ENCODE results near the gene PCDHGA11.
"Not testable (repeated sequence)": the region's sequence is repeated elsewhere in the genome, so short reads cannot be mapped to it uniquely, and the experiment has no call there.

The PCDHGA11 gene

DNA sequence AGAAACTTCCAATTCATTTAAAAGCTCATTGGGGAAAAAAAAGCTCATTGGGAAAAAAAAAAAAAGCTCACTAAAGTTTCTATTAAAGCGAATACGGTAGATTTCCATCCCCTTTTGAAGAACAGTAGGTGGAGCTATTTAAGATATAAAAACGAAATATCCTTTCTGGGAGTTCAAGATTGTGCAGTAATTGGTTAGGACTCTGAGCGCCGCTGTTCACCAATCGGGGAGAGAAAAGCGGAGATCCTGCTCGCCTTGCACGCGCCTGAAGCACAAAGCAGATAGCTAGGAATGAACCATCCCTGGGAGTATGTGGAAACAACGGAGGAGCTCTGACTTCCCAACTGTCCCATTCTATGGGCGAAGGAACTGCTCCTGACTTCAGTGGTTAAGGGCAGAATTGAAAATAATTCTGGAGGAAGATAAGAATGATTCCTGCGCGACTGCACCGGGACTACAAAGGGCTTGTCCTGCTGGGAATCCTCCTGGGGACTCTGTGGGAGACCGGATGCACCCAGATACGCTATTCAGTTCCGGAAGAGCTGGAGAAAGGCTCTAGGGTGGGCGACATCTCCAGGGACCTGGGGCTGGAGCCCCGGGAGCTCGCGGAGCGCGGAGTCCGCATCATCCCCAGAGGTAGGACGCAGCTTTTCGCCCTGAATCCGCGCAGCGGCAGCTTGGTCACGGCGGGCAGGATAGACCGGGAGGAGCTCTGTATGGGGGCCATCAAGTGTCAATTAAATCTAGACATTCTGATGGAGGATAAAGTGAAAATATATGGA lies 9.7 kb downstream of the PCDHGA11 start, which contains the start of gene PCDHGA12:
TSS of gene PCDHGA12 (plus strand) at position 176 of the 782 bp plus-strand sequence. CDS start at position 429, 253 bp downstream.
- in situ Hi-C loops (cut with MboI; ENCODE audit: low sequenced_read_pairs) = no loop called here

DNA sequence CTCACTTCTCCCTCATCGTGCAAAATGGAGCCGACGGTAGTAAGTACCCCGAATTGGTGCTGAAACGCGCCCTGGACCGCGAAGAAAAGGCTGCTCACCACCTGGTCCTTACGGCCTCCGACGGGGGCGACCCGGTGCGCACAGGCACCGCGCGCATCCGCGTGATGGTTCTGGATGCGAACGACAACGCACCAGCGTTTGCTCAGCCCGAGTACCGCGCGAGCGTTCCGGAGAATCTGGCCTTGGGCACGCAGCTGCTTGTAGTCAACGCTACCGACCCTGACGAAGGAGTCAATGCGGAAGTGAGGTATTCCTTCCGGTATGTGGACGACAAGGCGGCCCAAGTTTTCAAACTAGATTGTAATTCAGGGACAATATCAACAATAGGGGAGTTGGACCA lies 10.4 kb downstream of the PCDHGA11 start:
- in situ Hi-C loops (cut with MboI; ENCODE audit: low sequenced_read_pairs) = no loop called here

DNA sequence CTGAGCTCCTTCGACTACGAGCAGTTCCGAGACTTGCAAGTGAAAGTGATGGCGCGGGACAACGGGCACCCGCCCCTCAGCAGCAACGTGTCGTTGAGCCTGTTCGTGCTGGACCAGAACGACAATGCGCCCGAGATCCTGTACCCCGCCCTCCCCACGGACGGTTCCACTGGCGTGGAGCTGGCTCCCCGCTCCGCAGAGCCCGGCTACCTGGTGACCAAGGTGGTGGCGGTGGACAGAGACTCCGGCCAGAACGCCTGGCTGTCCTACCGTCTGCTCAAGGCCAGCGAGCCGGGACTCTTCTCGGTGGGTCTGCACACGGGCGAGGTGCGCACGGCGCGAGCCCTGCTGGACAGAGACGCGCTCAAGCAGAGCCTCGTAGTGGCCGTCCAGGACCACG lies 11.5 kb downstream of the PCDHGA11 start:
- in situ Hi-C loops (cut with MboI; ENCODE audit: low sequenced_read_pairs) = not testable (repeated sequence)

DNA sequence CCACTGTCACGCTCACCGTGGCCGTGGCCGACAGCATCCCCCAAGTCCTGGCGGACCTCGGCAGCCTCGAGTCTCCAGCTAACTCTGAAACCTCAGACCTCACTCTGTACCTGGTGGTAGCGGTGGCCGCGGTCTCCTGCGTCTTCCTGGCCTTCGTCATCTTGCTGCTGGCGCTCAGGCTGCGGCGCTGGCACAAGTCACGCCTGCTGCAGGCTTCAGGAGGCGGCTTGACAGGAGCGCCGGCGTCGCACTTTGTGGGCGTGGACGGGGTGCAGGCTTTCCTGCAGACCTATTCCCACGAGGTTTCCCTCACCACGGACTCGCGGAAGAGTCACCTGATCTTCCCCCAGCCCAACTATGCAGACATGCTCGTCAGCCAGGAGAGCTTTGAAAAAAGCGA lies 11.9 kb downstream of the PCDHGA11 start:
- in situ Hi-C loops (cut with MboI; ENCODE audit: low sequenced_read_pairs) = not testable (repeated sequence)

DNA sequence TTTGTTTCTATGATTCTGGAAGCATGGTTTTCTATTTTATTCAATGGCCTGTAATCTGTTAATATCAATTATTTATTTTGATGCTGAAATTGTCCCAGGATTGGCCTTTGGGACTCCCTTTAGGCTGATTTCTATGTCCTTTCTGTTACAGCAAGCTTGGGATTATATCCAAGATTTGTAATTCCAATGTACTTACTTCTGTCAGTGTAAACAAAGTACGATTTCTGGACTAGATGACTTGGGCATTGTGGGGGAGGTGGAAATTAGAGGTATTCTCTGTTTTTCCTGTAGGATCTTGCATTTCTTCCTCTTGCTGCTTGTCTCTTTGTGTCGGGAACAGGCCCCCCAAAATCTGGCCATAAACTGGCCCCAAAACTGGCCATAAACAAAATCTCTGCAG lies 13.2 kb downstream of the PCDHGA11 start:
- in situ Hi-C loops (cut with MboI; ENCODE audit: low sequenced_read_pairs) = no loop called here

DNA sequence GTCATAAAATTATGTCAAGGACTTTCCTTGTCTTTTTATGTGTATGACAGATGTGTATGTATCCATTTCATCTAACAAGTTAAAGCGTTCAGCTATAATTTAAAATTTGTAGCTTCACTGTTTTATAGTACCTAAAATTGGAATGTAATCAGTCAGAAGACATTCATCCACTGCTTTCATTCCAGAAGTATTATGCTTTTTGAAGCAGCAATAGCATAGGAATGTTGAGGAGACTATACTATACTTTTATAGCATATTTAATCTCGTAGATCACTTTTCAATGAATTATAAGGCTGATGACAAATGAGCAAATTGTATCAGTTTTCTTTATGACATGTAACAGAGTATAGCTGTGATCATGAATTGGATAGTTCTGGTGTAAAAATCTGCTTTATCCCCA lies 16.4 kb downstream of the PCDHGA11 start:
- in situ Hi-C loops (cut with MboI; ENCODE audit: low sequenced_read_pairs) = no loop called here

DNA sequence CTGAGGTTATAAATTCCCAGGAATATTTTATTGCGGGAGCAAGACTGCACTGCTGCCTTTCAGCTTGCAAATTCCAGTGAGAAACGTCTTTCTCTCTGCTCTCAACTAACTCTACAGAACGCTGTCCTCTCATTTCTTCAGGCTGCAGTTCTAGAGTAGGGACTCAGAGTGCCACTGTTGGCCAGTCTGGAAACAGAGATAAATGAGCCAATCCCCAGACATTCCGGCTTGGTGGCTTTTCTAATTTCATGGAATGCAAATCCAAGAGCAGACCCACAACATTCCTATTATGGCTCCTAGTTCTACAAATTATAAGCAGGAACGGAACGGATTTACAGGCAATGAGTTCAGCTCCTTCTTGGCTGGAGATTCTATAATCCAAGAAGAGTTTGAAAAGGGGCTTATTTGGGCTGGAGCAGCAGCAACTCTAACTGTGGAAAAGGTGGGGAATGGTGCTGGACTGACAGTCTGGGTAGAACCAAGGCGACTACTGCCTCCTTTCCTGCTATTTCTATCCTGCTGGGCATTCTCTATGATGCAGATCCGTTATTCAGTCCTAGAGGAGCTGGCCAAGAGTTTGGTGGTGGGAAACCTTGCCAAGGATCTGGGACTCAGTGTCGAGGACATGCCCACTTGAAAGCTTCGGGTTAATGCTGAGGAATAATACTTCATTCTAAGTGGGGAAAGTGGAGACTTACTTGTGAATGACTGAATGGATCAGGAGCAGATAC lies 18.7 kb downstream of the PCDHGA11 start:
- in situ Hi-C loops (cut with MboI; ENCODE audit: low sequenced_read_pairs) = no loop called here

DNA sequence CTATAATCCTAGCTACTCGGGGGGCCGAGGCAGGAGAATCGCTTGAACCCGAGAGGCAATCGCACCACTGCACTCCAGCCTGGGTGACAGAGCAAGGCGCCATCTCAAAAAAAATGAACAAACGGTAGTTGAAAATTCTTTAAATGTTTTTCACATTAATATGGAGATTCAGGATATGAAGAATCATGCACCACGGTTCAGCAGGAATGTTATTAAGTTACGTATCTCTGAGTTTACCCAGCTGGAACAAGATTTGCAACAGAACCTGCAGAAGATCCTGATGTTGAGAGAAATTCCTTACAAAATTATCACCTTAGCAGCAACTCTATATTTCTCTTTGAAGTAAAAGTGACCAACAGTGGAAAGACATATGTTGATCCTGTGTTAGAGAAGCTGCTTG lies 19.5 kb downstream of the PCDHGA11 start:
- in situ Hi-C loops (cut with MboI; ENCODE audit: low sequenced_read_pairs) = no loop called here

DNA sequence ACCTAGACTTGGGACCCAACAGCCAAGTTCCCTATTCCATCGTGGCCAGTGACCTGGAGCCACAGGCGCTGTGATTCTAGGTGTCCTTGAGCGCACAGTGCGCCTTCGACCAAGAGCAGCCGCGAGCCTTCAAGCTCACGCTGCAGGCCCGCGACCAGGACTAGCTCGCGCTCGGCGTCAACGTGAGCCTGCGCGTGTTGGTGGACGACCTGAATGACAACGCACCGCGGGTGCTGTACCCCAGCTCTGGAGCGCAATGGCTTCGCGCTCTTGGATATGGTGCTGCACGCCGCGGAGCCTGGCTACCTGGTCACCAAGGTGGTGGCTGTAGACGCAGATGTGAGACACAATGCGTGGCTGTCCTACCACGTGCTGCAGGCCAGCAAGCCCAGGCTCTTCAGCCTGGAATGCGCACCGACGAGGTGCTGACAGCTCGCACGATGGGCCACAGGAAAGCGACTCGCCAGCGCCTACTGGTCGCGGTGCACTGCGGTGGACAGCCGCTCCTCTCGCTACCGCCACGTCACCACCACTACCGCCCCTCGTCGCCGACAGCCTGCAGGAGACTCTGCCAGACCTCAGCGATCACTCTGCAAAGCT lies 20.8 kb downstream of the PCDHGA11 start:
- in situ Hi-C loops (cut with MboI; ENCODE audit: low sequenced_read_pairs) = no loop called here

DNA sequence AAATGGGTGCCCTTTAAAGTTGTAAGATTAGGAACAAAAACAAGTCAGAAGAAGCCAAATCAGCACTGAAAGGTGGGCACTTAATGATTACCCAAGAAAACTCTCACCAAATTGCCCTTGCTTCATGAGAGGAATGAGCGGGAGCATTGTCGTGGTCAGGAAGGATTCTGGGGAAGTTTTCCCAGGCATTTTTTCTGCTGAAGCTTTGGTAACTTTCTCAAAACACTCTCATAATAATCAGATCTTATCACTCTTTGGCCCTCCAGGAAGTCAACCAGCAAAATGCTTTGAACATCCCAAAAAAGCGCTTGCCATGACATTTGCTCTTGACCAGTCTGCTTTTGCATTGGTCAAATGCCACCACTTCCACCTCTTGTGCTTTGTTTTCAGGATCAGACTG lies 44.5 kb downstream of the PCDHGA11 start:
- in situ Hi-C loops (cut with MboI; ENCODE audit: low sequenced_read_pairs) = no loop called here

Data from hTERT RPE-1 (cell line).